Measurements from ENCODE around the gene ALLC. TPM values are rescaled to one million over a fixed set of nuclear protein-coding genes. Genes with fewer than 3 reads are reported as not detected.

Gene ALLC
- total and polyA plus RNA-seq, 9 of the 15 experiments (the other 6 are each of a cell fraction or from before 2014, with no cell fraction given) = not detected

- no peak overlapping the region for H3K4me2 ChIP-seq (ENCODE audit: insufficient read depth, low read length)
- FAIRE-seq = no peak
- no peak for DNase-seq (ENCODE audit: extremely low read depth in 1 of 4, low spot score in 3 of 4)
- H3K27me3 ChIP-seq (ENCODE audit: control insufficient read depth in 2 of 2, insufficient read depth in 2 of 2, low read length in 2 of 2) = peaks cover 63 to 89% of the 10 kb centered on the region in 2 experiments
- H3K79me2 ChIP-seq (ENCODE audit: control insufficient read depth, insufficient read depth, low read length) = no peaks in the 10 kb centered on the region
- intact Hi-C loops (cut with micrococcal nuclease) (no loop called here), in situ Hi-C loops (cut with MboI) (no loop called here)
- no peak for ATAC-seq
- H3K9ac ChIP-seq (ENCODE audit: insufficient read depth in 1 of 2, low read depth in 2 of 2, low read length in 2 of 2) = no peak overlapping the region
- H4K20me1 ChIP-seq (replicated peaks; ENCODE audit: control insufficient read depth, insufficient read depth, low read length) = peaks cover 12% of the 10 kb centered on the region; the same call in 1 of the 2 replicates
- CTCF ChIA-PET (ENCODE audit: low intra/inter-chr PET ratio) = no interaction called here
- no peak overlapping the region for H3K4me3 ChIP-seq
- no peaks in the 10 kb centered on the region for H3K36me3 ChIP-seq (ENCODE audit: control insufficient read depth, insufficient read depth, low read length)
- TF ChIP-seq NR2C1 (IDR thresholded peaks at IDR 0.05) (no peak), NR2C1 (tag; IDR thresholded peaks at IDR 0.05) (no peak), TFE3 (CRISPR knock-in tag; IDR thresholded peaks at IDR 0.05) (peak; percentile 73)
- no peaks in the 10 kb centered on the region for H3K9me1 ChIP-seq (ENCODE audit: control insufficient read depth, insufficient read depth, low read length)
- H3K9me3 ChIP-seq (replicated peaks; ENCODE audit: control insufficient read depth, insufficient read depth, low read depth, low read length) = 0 out of 2 replicates have a peak, but pooled peaks cover 2% of the 10 kb centered on the region
- H3K4me1 ChIP-seq (replicated peaks in 1 of 2; ENCODE audit: control insufficient read depth in 2 of 2, insufficient read depth in 2 of 2, low read length in 2 of 2) = peaks cover 0 to 35% of the 10 kb centered on the region in 2 experiments; a peak in 2 of 5 replicates
- BruUV-seq (replicated peaks) = no TSS peak
- no peak overlapping the region for H3K27ac ChIP-seq (ENCODE audit: extremely low read depth, low read depth, low read length)
- WGBS (ENCODE audit: insufficient coverage, low coverage, missing lambda C conversion rate) = 25% methylated on average over 10 of the region's 10 CpGs
- POLR2A ChIA-PET = interaction anchor here (1.2 kb wide), 1 partner anchor 15 kb away, joined by 6 read pairs; no protein-coding TSS in a partner anchor
- no peak overlapping the region for H2AFZ ChIP-seq (ENCODE audit: low read depth, low read length)
These were observed 18.9 kb upstream of the ALLC start for GRCh38 chr2:3639015-3639630.

- Histone ChIP-seq H3K79me2 (ENCODE audit: control insufficient read depth, insufficient read depth, low read length) (no peaks in the 10 kb centered on the region), H3K27ac (ENCODE audit: extremely low read depth, low read depth, low read length) (no peak overlapping the region), H3K4me1 (replicated peaks in 1 of 2; ENCODE audit: control insufficient read depth in 2 of 2, insufficient read depth in 2 of 2, low read length in 2 of 2) (peaks cover 0 to 35% of the 10 kb centered on the region in 2 experiments; a peak in 2 of 5 replicates), H3K4me3 (no peak overlapping the region), H2AFZ (ENCODE audit: low read depth, low read length) (no peak overlapping the region), H3K9ac (ENCODE audit: insufficient read depth in 1 of 2, low read depth in 2 of 2, low read length in 2 of 2) (no peak overlapping the region), H3K9me3 (replicated peaks; ENCODE audit: control insufficient read depth, insufficient read depth, low read depth, low read length) (0 out of 2 replicates have a peak, but pooled peaks cover 2% of the 10 kb centered on the region), H3K4me2 (ENCODE audit: insufficient read depth, low read length) (no peak overlapping the region), H3K9me1 (ENCODE audit: control insufficient read depth, insufficient read depth, low read length) (no peaks in the 10 kb centered on the region), H3K36me3 (ENCODE audit: control insufficient read depth, insufficient read depth, low read length) (no peaks in the 10 kb centered on the region), H3K27me3 (ENCODE audit: control insufficient read depth in 2 of 2, insufficient read depth in 2 of 2, low read length in 2 of 2) (peaks cover 59 to 85% of the 10 kb centered on the region in 2 experiments), H4K20me1 (replicated peaks; ENCODE audit: control insufficient read depth, insufficient read depth, low read length) (peaks cover 12% of the 10 kb centered on the region; the same call in 1 of the 2 replicates)
- no peak for FAIRE-seq
- ATAC-seq = no peak
- POLR2A ChIA-PET = no interaction called here
- no peak for DNase-seq (ENCODE audit: extremely low read depth in 1 of 4, low spot score in 3 of 4)
- in situ Hi-C loops (cut with MboI) (no loop called here), intact Hi-C loops (cut with micrococcal nuclease) (no loop called here)
- CTCF ChIA-PET (ENCODE audit: low intra/inter-chr PET ratio) = no interaction called here
- 7% methylated on average over 6 of the region's 8 CpGs for WGBS (ENCODE audit: insufficient coverage, low coverage, missing lambda C conversion rate)
- BruUV-seq (replicated peaks) = no TSS peak
- TF ChIP-seq FOXA1 (IDR thresholded peaks at IDR 0.05; ENCODE audit: borderline replicate concordance) (no peak), MTA2 (IDR thresholded peaks at IDR 0.05; ENCODE audit: low read depth) (no peak), JUN (IDR thresholded peaks at IDR 0.05; ENCODE audit: borderline replicate concordance, low read depth, low read length) (no peak), JUN (CRISPR knock-in tag; IDR thresholded peaks at IDR 0.05; ENCODE audit: borderline replicate concordance) (no peak), ZNF584 (CRISPR knock-in tag; IDR thresholded peaks at IDR 0.05; ENCODE audit: low read depth) (no peak), BRCA1 (IDR thresholded peaks at IDR 0.05) (no peak), BRCA1 (CRISPR knock-in tag; IDR thresholded peaks at IDR 0.05) (no peak)
These were observed 18.3 kb upstream of the ALLC start for GRCh38 chr2:3639653-3640052.

Measured in K562 (cell line).